ENCODE measurements around the gene PIK3CD.

PIK3CD gene

GRCh38 chr1:9715536-9716226, 64.2 kb downstream of the PIK3CD start:
- peak in 1 of 10 donors; percentile 65 for DNase-seq
- intact Hi-C loops (cut with DNase I) = no loop called here

- intact Hi-C loops (cut with DNase I) = no loop called here
- DNase-seq = peak in 1 of 10 donors; percentile 59
Measured at GRCh38 chr1:9716404-9717192, 65.1 kb downstream of the PIK3CD start.

GRCh38 chr1:9717193-9718005, 65.9 kb downstream of the PIK3CD start:
- DNase-seq = peak in 2 of 10 donors; percentile 48 to 85
- intact Hi-C loops (cut with DNase I) = no loop called here

- peak in 1 of 10 donors; percentile 50 for DNase-seq
- intact Hi-C loops (cut with DNase I) = no loop called here
Measured at GRCh38 chr1:9718006-9718680, 66.6 kb downstream of the PIK3CD start.

GRCh38 chr1:9719978-9720722, 68.6 kb downstream of the PIK3CD start:
- DNase-seq = peak in 1 of 10 donors; percentile 77
- intact Hi-C loops (cut with DNase I) = loop anchor here (5.0 kb wide), 1 partner anchor 147 kb away; no protein-coding TSS in a partner anchor

- intact Hi-C loops (cut with DNase I) = loop anchor here (5.0 kb wide), 1 partner anchor 146 kb away; no protein-coding TSS in a partner anchor
Measured at GRCh38 chr1:9720785-9721605, 69.5 kb downstream of the PIK3CD start.

GRCh38 chr1:9721606-9722377, 70.3 kb downstream of the PIK3CD start:
- intact Hi-C loops (cut with DNase I) = loop anchor here (5.0 kb wide), 1 partner anchor 146 kb away; no protein-coding TSS in a partner anchor
- DNase-seq = peak in 4 of 10 donors; percentile 54 to 89 (median 58)

More at GRCh38 chr1:9720785-9721605, 69.5 kb downstream of the PIK3CD start:
- peak in 1 of 10 donors; percentile 84 for DNase-seq

- intact Hi-C loops (cut with DNase I) = loop anchor here (5.0 kb wide), 1 partner anchor 145 kb away; no protein-coding TSS in a partner anchor
- peak in 1 of 10 donors; percentile 62 for DNase-seq
Measured at GRCh38 chr1:9722378-9722749, 70.8 kb downstream of the PIK3CD start.

GRCh38 chr1:9723068-9723805, 71.7 kb downstream of the PIK3CD start:
- intact Hi-C loops (cut with DNase I) = loop anchor here (5.0 kb wide), 1 partner anchor 144 kb away; no protein-coding TSS in a partner anchor
- peak in 1 of 10 donors; percentile 63 for DNase-seq

- no peak for DNase-seq
- intact Hi-C loops (cut with DNase I) = loop anchor here (5.0 kb wide), 1 partner anchor 143 kb away; no protein-coding TSS in a partner anchor
Measured at GRCh38 chr1:9723926-9724325, 72.4 kb downstream of the PIK3CD start.

- intact Hi-C loops (cut with DNase I) = loop anchor here (5.0 kb wide), 2 partner anchors 98 to 142 kb away; no protein-coding TSS in a partner anchor
- DNase-seq = peak in 8 of 10 donors; percentile 33 to 90 (median 58)
Measured at GRCh38 chr1:9724706-9725476, 73.4 kb downstream of the PIK3CD start.

GRCh38 chr1:9726406-9726805, 74.9 kb downstream of the PIK3CD start:
- intact Hi-C loops (cut with DNase I) = loop anchor here (5.0 kb wide), 1 partner anchor 99 kb away; no protein-coding TSS in a partner anchor

GRCh38 chr1:9726905-9727595, 75.5 kb downstream of the PIK3CD start:
- DNase-seq = peak in 1 of 10 donors; percentile 77
- intact Hi-C loops (cut with DNase I) = loop anchor here (5.0 kb wide), 1 partner anchor 100 kb away; no protein-coding TSS in a partner anchor

More at GRCh38 chr1:9726406-9726805, 74.9 kb downstream of the PIK3CD start:
- DNase-seq = peak in 1 of 10 donors; percentile 52

- intact Hi-C loops (cut with DNase I) = loop anchor here (5.0 kb wide), 1 partner anchor 101 kb away; no protein-coding TSS in a partner anchor
- DNase-seq = peak in 3 of 10 donors; percentile 85 to 88 (median 86)
Measured at GRCh38 chr1:9728451-9729295, 77.1 kb downstream of the PIK3CD start.
